22Rv1 (cell line): ENCODE results near the gene APAF1.

Source experiments
- CTCF ChIP-seq: fragments of 450-650 bp; IDR thresholded peaks from 2 replicates; pipeline ENCODE4 v1.5.1; 2017; ENCODE audit warnings: mild to moderate bottlenecking
- ZFX ChIP-seq: fragments of 450-650 bp; IDR thresholded peaks from 2 replicates; pipeline ENCODE4 v1.6.1; 2017; ENCODE audit warnings: antibody characterized with exemption, borderline replicate concordance

DNA sequence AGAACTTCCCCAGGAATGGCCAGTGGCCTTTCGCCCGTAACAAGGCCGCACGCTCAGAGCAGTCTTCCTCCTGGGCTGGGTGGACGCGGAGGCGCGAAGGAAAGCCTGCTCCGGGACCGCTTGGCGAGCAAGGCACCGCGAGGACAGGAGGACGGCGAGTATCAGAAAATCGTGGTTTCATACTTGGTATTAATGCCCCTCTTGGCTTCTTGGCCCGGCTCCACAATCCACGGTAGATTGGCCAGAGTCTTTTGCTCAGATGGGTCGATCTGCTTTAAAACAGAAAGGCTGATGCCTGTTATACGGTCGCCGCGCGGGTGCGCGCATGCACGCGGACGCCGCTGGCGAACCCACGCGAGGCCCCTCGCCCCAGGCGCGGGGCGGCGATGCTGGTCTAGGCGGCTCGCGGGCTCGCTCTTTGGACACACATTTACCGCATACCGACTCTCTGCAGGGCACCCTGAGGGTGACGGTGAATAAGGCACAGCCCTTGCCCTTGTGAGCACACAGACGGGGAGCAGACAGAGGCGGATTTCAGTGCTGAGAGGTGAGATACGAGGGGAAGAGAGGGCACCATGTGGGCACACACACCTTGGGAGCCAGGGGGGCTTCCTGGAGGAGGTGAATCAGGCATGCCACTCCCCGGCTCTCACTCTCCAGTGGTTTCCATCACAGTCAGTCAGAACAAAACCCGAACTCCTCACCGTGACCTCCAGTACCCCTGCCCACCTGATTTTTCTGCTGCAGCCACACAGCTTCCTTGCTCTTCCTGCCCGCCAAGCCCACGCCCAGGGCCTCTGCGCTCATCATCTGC lies 100.7 kb downstream of the APAF1 start:
- TF ChIP-seq CTCF, result no peak; the same call in 1 of the 2 replicates
- no peak for TF ChIP-seq ZFX
